HS-5 (cell line): Measurements from ENCODE around the gene GNAO1.
"Not testable (repeated sequence)": the region's sequence is repeated elsewhere in the genome, so short reads cannot be mapped to it uniquely, and the experiment has no call there.

Source experiments
- DNase-seq: peaks from one replicate; pipeline ENCODE4 v3.0.0-alpha.2; 2012; ENCODE audit warnings: low read depth

Gene GNAO1

GRCh38 chr16:56366945-56367344 lies 175.7 kb downstream of the GNAO1 start:
- no peak for DNase-seq

- DNase-seq: no peak
These were observed 176.5 kb downstream of the GNAO1 start for GRCh38 chr16:56367764-56368163.

GRCh38 chr16:56368545-56368944 lies 177.3 kb downstream of the GNAO1 start:
- DNase-seq: no peak

GRCh38 chr16:56369202-56369601 lies 177.9 kb downstream of the GNAO1 start:
- no peak for DNase-seq

GRCh38 chr16:56370185-56370874 lies 179.0 kb downstream of the GNAO1 start:
- DNase-seq: no peak

GRCh38 chr16:56370875-56371659 lies 179.8 kb downstream of the GNAO1 start:
- DNase-seq: no peak

GRCh38 chr16:56371660-56371937 lies 180.3 kb downstream of the GNAO1 start:
- no peak for DNase-seq

- no peak for DNase-seq
These were observed 180.8 kb downstream of the GNAO1 start for GRCh38 chr16:56372013-56372634.

- no peak for DNase-seq
These were observed 181.7 kb downstream of the GNAO1 start for GRCh38 chr16:56373003-56373402.

GRCh38 chr16:56375792-56376191 lies 184.5 kb downstream of the GNAO1 start:
- not testable (repeated sequence) for DNase-seq

GRCh38 chr16:56379044-56379443 lies 187.8 kb downstream of the GNAO1 start:
- not testable (repeated sequence) for DNase-seq

GRCh38 chr16:56380778-56381485 lies 189.6 kb downstream of the GNAO1 start:
- not testable (repeated sequence) for DNase-seq

GRCh38 chr16:56382459-56382858 lies 191.2 kb downstream of the GNAO1 start:
- no peak for DNase-seq

GRCh38 chr16:56382901-56383355 lies 191.6 kb downstream of the GNAO1 start:
- peak; percentile 40 for DNase-seq

GRCh38 chr16:56384074-56384721 lies 192.9 kb downstream of the GNAO1 start:
- no peak for DNase-seq

- no peak for DNase-seq
These were observed 196.1 kb downstream of the GNAO1 start for GRCh38 chr16:56387396-56387795.

- DNase-seq: no peak
These were observed 196.9 kb downstream of the GNAO1 start for GRCh38 chr16:56388209-56388608.

- peak; percentile 98 for DNase-seq
These were observed 198.3 kb downstream of the GNAO1 start for GRCh38 chr16:56389554-56389953.

GRCh38 chr16:56396724-56397123 lies 205.4 kb downstream of the GNAO1 start:
- DNase-seq: not testable (repeated sequence)

- DNase-seq: no peak
These were observed 207.8 kb downstream of the GNAO1 start for GRCh38 chr16:56399047-56399446.

GRCh38 chr16:56399486-56399885 lies 208.2 kb downstream of the GNAO1 start:
- no peak for DNase-seq

- no peak for DNase-seq
These were observed 209.2 kb downstream of the GNAO1 start for GRCh38 chr16:56400458-56400857.
